ENCODE results near the gene PCBD2. TPM values are rescaled to one million over a fixed set of nuclear protein-coding genes. Genes with fewer than 3 reads are reported as not detected.

Gene PCBD2
- total RNA-seq: 2.0 TPM in 2 replicates

DNA sequence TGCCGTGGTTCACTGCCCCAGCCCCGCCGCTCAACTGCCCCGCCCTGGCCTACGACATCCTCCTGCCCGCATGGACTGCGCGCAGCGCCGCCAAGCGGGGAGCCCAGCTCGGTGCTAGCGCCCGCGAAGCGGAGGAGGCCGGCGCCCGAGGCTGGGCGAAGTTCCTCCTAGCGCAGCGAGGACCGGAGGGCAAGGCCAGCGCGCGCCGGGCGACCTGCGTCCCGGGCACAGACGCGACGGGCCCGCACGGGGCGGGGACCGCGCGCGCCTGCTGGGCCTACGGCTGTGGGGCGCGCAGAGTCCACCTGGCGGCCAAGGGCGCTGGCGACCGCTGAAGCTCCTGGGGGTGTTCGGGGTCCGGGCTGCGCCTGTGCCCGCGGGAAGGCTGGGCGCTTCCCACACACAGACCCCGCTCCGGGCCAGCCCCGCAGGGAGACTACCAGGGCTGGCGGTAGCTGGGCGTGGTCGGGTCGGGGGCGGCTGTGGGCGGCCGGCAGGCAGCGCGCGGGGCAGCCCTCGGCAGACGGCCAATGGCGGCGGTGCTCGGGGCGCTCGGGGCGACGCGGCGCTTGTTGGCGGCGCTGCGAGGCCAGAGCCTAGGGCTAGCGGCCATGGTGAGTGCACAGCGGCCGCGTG is at the start of gene PCBD2:
Gene PCBD2 (plus strand): TSS at position 522 of the 636 bp plus-strand sequence. CDS start 9 bp downstream, at position 531.

GRCh38 chr5:134873987-134874830 is 30.7 kb upstream of the PCBD2 start, which contains the start of gene TXNDC15:
Gene TXNDC15, plus strand, starts transcription at chr5:134874371. Its CDS starts 57 bp downstream, at chr5:134874428.

GRCh38 chr5:134967607-134968006 is 62.7 kb downstream of the PCBD2 start, which contains the start of gene CATSPER3:
Gene CATSPER3, plus strand, starts transcription at chr5:134967907. Its CDS starts 85 bp downstream, at chr5:134967992.

Other genes starting within 250 kb of the PCBD2 start
- 23.9 and 42.6 TPM in 2 replicates for gene CAMLG, start 166.6 kb upstream of the PCBD2 start, total RNA-seq
- gene DDX46, start 146.4 kb upstream of the PCBD2 start, total RNA-seq: 14.6 and 27.6 TPM in 2 replicates
- 30.3 and 35.7 TPM in 2 replicates for gene C5orf24, start 59.2 kb upstream of the PCBD2 start, total RNA-seq
- gene TXNDC15, start 30.8 kb upstream of the PCBD2 start, total RNA-seq: 78.8 and 94.9 TPM in 2 replicates
- gene CATSPER3, start 62.8 kb downstream of the PCBD2 start, total RNA-seq: not detected in 2 replicates
- 0.17 and 11.6 TPM in 2 replicates for gene PITX1, start 129.1 kb downstream of the PCBD2 start, total RNA-seq

All from pericardium fibroblast (primary cell).